ENCODE measurements around the gene ABCC11.

DNA sequence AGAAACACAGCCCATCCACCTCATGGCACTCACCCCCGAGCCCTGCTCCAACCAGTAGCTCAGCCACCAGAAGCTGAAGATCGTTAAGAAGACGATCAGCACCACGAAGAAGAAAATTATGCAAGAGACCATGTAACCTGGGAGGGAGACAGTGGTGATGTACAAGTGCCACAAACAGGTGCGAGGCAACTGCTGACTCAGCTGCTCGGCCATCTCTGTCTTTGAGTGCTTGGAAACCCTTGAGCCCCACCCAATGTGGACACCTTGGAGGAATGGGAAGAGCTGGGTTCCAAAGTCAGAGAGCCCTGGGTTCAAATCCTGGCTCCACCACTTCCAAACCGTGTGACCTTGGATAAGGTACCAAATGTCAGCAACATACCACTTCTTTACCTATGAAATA, 53.5 kb downstream of the ABCC11 start:
- TF ChIP-seq CTCF (IDR thresholded peaks at IDR 0.05): no peak
- no peak for TF ChIP-seq EZH2 (IDR thresholded peaks at IDR 0.05; ENCODE audit: borderline replicate concordance, insufficient read depth, low read depth, low read length, poor library complexity, severe bottlenecking)
